GM19351 (cell line): ENCODE measurements around the gene EFHD1.
"Not testable (repeated sequence)": the region's sequence is repeated elsewhere in the genome, so short reads cannot be mapped to it uniquely, and the experiment has no call there.

Experiments
- ATAC-seq: cut with Tn5 transposase; IDR thresholded peaks from one replicate; pipeline ENCODE4 v1.9.1; 2021; ENCODE audit warnings: mild to moderate bottlenecking, moderate library complexity; ENCODE audit not compliant: unreplicated experiment

The EFHD1 gene

DNA sequence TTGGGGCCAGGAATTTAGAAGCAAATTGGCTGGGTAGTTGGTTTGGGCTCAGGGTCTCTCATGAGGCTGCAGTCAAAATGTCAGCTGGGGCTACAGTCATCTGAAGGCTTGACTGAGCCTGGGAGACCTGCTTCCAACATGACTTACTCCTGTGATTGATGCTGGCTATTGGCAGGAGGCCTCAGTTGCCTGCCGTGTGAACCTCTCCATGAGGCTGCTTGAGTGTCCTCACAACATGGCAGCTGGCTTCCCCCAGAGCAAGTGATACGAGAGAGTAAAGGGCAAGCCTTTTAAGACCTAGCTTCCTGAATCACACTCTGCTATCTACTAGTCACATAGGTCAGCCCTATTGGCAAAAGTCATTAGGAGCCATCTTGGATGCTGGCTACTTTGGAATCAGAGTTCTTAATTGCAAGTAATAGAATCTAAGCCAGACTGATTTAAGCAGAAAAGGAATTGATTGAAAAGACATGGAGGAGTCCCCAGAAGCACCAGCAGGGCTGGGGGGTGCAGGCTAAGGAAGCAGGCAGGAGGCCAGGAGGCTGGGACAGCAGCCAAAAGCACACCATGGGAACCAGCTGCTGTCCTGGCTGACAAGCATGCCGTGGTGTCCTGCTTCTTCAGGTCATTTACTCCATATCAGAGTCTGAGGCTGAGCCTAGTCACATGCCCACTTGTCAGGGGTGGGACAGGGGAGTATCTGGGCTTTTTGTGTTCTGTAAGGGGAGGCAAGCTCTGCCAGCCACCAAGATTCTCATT lies 55.9 kb downstream of the EFHD1 start:
- no peak for ATAC-seq

DNA sequence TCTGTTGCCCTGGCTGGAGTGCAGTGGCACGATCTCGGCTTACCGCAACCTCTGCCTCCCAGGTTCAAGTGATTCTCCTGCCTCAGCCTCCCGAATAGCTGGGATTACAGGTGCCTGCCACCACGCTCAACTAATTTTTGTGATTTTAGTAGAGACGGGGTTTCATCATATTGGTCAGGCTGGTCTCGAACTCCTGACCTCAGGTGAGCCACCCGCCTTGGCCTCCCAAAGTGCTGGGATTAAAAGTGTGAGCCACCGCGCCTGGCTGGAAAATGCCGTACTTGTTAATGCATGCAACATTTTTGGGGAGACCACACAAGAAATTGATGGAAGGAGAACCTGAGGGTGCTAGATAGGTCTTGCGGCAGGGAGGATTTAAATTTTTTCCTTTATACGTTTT lies 57.7 kb downstream of the EFHD1 start:
- ATAC-seq = not testable (repeated sequence)

- no peak for ATAC-seq
These were observed 59.9 kb downstream of the EFHD1 start for GRCh38 chr2:232693344-232693743.

- no peak for ATAC-seq
These were observed 63.2 kb downstream of the EFHD1 start for GRCh38 chr2:232696609-232697058.

- ATAC-seq = peak; percentile 73
These were observed 63.8 kb downstream of the EFHD1 start, which contains the start of gene GIGYF2 for GRCh38 chr2:232697059-232697806. GIGYF2 (plus strand) TSS chr2:232697331; CDS start chr2:232735198, 37,867 bp downstream.

DNA sequence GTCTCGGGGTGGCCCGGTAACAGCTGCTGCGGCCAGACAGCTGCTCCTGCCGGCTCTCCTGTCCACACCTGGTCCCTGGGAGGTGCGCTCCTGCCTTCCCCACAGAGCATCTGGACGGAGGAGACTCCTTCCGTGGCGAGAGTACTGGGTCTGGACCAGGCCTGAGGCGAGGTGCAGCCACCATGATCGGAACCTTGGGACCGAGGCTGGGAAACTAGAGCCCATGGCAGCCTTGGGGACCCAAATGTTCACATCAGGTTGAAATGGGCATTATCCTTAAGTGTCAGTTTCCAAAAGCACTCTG lies 64.4 kb downstream of the EFHD1 start:
- no peak for ATAC-seq

- no peak for ATAC-seq
These were observed 65.2 kb downstream of the EFHD1 start for GRCh38 chr2:232698556-232699091.

DNA sequence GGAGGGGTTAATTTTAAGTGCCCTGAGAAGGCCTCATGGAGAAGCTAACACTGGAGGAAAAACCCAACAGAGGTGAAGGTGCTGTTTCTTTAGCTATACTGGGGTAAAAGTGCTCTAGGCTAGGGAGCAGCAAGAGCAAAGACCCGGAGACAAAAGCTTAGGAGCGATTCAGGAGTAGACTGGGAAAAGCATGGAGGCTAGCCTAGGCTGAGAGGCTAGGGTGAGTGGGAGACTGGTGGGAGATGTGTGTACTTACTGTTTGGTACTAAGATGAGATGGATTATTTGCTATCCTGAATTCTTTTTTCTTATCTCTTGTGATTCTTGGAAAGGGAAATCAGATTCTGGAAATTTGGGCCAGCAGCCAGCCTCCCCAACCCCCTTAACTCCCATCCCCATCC lies 65.7 kb downstream of the EFHD1 start:
- ATAC-seq = no peak

GRCh38 chr2:232700154-232700553 lies 66.8 kb downstream of the EFHD1 start:
- ATAC-seq = no peak

DNA sequence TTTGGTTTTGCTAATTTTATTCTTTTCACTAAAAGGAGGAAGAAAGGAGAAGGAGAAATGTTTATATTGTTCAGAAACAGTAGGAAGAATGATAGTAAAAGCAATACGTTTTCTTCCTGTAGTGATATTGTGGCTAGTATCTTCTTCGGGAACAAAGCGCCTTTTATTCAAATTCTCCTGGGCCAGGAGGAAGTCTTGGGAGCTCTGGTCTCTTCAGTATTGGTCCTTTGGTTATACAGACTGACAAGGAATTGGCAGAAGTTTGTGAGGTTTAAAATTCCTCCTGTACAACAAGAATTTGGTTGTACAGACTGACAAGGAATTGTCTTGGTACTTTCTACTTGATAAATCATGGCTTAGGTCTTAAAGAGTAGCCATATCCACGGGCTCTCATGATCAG lies 73.7 kb downstream of the EFHD1 start:
- ATAC-seq = no peak

- no peak for ATAC-seq
These were observed 80.1 kb downstream of the EFHD1 start for GRCh38 chr2:232713505-232713904.

DNA sequence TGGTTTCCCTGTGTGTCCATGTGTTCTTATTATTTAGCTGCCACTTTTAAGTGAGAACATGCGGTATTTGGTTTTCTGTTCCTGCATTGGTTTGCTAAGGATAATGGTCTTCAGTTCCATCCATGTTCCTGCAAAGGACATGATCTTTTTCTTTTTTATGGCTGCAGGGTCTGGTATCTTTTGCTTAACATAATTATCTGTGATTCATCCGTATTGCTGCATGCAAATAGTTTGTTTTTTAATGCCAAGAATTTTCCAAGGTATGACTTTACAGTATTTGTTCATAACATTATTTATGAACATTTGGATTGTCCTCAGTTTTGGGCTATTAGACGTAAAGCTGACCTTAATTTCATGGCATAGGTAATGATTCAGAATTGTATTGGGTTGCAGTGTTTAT lies 81.6 kb downstream of the EFHD1 start:
- no peak for ATAC-seq

DNA sequence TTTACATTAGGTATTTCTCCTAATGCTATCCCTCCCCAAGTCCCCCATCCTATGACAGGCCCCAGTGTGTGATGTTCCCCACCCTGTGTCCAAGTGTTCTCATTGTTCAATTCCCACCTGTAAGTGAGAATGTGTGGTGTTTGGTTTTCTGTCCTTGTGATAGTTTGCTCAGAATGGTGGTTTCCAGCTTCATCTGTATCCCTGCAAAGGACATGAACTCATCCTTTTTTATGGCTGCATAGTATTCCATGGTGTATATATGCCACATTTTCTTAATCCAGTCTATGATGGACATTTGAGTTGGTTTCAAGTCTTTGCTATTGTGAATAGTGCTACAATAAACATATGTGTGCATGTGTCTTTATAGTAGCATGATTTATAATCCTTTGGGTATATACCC lies 86.7 kb downstream of the EFHD1 start:
- ATAC-seq = not testable (repeated sequence)

DNA sequence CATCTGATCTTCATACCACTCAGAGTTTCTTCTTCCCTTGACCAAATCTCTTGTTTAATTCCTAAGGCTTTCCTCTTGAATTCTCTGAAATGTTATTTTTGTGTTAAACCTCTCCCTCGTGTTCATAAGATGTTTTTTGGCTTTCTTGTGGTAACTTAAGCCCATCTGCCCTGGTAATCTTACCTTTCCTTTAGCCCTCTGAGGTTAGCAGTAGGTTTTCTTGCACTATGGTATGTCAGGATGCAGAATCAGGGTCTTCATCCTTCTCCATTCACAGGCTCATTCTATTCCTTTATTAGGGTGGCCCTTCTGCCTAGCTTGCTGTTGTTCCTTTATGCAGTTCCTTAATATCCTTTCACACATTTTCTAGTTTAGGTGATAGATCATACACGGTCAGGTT lies 87.9 kb downstream of the EFHD1 start:
- no peak for ATAC-seq

DNA sequence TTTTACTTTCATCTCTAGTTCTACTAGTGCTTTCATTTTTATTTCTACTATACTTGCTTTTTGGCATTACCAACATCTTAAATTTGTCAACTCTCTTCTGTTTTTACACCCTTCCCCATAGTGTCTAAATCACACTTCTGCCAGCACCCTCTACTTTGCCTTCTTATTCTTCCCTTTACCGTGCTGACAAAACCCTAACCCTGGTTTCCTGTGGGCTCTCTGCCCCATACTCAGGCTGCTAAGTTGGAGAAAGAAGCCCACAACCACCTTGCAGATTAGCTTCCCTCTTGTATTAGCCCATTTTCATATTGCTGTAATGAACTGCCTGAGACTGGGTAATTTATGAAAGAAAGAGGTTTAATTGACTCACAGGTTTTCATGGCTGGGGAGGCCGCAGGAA lies 88.5 kb downstream of the EFHD1 start:
- ATAC-seq = no peak

- no peak for ATAC-seq
These were observed 89.6 kb downstream of the EFHD1 start for GRCh38 chr2:232723027-232723426.

DNA sequence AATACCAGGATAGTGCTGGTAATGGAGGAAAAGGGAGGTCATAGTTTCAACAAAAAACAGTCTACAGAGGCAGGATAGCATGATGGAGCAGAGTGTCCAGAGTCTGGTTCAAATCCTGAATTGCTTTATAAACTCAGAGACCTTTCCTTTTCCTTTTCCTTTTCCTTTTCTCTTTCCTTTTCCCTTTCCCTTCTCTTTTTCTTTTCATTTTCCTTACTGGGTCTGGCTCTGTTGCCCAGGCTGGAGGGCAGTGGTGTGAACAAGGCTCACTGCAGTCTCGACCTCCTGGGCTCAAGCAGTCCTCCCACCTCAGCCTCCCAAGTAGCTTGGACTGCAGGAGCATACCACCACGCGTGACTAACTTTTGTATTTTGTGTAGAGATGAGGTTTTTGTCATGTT lies 95.4 kb downstream of the EFHD1 start:
- no peak for ATAC-seq

- no peak for ATAC-seq
These were observed 98.1 kb downstream of the EFHD1 start for GRCh38 chr2:232731470-232731869.
